WI38 (cell line): ENCODE data around the gene RHOBTB3.

Source experiments
- H3K4me3 ChIP-seq: 2 replicates; pipeline ENCODE4 v1.5.1; 2011; ENCODE audit warnings: low read depth, mild to moderate bottlenecking, control low read depth, low read length
- TF ChIP-seq, protein P1 (sequence below): IDR thresholded peaks from 2 replicates; pipeline ENCODE4 v1.5.1; 2012; ENCODE audit warnings: low read depth, mild to moderate bottlenecking, control low read depth, low read length

RHOBTB3 gene

DNA sequence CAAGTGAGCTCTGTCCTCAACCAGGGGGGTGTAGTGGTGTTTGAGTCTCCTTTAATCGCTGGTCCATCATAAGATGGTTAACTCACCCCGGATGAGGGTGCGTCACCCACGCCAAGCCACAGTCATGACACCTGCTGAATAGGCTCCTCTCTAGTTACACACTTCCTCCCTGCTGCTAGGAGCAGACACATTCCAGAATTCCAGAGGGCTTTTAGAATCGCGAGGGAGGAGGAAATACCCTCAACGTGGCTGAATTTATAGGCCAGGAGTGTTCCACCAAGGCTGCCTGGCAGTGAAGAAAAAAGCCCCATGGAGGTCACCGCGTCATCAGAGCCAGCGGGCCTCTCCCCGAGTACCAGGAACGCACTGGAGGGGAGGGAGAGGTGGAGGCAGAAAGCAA lies 86.3 kb downstream of the RHOBTB3 start:
- TF ChIP-seq, protein P1, sequence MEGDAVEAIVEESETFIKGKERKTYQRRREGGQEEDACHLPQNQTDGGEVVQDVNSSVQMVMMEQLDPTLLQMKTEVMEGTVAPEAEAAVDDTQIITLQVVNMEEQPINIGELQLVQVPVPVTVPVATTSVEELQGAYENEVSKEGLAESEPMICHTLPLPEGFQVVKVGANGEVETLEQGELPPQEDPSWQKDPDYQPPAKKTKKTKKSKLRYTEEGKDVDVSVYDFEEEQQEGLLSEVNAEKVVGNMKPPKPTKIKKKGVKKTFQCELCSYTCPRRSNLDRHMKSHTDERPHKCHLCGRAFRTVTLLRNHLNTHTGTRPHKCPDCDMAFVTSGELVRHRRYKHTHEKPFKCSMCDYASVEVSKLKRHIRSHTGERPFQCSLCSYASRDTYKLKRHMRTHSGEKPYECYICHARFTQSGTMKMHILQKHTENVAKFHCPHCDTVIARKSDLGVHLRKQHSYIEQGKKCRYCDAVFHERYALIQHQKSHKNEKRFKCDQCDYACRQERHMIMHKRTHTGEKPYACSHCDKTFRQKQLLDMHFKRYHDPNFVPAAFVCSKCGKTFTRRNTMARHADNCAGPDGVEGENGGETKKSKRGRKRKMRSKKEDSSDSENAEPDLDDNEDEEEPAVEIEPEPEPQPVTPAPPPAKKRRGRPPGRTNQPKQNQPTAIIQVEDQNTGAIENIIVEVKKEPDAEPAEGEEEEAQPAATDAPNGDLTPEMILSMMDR = no peak
- H3K4me3 ChIP-seq = no peak overlapping the region

DNA sequence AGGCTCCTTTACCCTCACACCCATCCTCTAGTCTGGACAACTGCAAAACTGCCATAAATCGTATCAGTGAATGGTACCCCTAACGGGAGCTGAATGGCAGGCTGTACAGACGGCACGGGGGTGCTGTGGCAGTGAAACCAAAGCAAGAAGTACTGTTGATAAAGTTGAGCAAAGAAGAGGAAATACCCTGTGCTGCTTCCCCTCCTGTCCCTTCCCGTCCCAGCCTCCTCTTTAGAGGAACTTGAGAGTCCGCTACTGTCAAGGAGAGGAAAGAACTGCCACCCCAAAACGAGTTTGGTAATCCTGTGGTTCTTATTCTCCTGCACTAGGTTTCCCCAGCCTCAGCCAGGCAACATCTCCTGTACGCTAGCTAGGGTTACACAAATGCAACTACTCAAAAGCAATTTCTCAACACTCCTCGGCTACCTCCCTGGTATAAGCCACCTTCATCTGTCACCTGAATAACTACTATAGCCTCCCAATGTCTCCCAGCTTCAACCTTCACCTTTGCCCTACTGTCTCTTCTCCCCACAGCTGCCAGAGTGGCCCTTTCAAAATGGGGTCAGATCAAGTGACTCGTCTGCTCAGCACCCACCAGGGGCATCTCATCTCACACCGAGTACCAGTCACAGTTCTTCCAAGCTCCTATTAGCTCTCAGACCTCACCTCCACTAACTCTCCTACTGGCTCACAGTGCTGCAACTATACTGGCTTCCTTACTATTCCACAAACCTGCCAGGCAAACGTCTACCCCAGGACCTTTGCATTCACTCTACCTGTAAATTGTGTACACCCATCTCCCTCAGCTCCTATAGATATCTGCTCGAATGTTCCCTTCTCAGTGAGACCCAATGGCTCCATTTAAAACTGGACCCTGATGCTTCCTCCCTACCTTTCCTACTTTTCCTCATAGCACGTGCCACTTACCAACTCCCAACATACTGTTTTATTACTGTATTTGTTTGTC lies 87.3 kb downstream of the RHOBTB3 start:
- H3K4me3 ChIP-seq = peak overlapping the region; percentile 15; the same call in 1 of the 2 replicates
- TF ChIP-seq, protein P1 = no peak

DNA sequence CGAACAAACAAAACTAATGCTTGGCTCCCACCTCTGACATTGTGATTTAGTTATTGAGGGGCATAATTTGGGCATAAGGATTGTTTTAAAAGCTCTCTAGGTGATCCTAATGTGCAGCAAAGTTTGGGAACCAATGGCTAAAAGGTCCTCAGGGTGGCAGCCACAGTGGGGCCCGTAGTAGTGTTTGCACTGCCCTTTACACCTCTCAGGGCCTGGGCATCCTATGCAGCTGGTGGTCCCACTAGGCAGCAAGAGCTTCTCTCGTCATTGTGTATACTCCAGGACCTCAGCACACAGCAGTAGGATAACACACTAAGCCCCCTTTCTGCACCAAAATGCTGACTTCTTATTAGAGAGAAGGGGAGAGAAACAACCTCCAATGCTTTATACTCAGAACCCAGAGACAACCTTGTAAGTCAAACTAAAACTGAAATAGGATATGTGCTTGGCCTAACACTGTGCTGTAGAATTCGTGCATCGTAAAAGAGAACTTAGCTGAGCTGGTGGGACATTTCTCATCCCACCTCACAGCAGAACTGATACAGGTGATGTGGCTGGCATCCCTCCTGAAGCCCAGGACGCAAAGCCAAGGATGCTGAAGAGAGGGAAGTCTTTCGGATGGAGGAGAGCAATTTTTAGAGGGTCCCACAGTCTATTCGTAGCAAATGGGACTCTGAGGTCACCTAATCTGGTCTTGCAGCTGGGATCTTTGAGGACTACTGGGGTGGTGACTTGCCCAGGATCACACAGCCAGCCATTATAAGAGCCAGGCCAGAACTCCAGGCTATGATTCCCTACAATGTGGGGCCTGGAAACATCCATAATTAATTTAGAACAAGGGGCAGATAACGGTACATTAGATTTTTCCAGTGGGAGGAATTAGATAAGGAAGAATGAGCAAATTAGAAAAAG lies 90.2 kb downstream of the RHOBTB3 start:
- TF ChIP-seq, protein P1 = no peak

DNA sequence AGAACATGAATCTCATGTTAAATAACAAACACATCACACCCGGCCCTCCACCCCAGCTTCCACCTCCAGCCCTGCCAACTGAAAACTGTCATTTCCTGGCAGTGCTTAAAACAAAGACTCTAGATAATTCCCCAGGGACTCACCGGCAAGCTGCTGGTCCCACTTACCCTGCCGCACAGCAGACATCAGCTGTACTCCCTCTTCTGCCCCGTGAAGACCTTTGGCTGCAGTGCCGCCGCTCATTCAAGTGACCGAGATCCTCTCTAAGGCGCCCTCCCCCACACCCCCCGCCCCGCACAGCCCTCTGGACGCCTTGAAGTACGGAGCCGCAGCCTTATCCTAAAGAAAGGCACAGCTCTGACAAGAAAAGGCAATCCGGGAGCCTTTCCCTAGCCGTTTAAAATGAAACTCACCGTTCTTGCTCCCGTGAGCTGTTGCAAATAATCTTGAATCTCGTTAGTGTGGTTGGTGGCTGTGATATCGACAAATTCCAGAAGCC lies 91.0 kb downstream of the RHOBTB3 start:
- peak overlapping the region; percentile 92 for H3K4me3 ChIP-seq
- TF ChIP-seq, protein P1 = no peak

More for the DNA sequence above, 90.2 kb downstream of the RHOBTB3 start:
- H3K4me3 ChIP-seq = peak overlapping the region; percentile 92

DNA sequence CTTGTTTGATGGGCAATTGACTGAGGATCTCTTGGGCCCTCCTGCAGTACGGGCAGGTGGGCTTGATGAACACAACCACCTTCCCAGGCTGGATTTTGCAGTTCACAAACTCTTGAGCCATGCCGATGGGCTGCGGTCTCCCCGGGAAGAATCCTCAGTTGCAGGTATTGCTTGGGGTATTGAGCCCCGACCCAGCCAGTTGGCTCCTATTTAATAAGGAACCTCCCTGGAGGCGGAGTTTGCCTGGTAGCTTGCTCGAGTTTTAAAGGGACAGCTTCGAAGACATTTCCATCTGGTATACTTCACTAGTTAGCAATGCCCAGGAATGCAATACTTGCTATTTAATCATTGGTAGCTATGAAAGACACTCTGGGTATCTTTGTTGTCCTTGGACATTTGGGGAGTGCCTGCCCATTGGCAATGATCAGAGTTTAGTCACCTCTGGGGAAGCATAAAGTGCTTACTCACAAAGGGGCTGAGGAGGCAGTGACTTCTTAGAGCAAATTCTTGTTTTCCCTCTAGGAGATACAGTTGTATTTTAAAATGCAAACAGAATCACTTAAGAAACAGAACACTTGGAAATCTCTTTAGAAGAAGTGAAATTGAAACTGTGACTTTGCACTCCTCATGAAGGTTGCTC lies 91.5 kb downstream of the RHOBTB3 start, which contains the start of gene GLRX:
GLRX (minus strand) TSS at position 185 of the 640 bp plus-strand sequence; CDS start at position 121, 64 bp downstream.
- peak within 1 kb of the TSS; percentile 92 for H3K4me3 ChIP-seq
- TF ChIP-seq, protein P1 = no peak

DNA sequence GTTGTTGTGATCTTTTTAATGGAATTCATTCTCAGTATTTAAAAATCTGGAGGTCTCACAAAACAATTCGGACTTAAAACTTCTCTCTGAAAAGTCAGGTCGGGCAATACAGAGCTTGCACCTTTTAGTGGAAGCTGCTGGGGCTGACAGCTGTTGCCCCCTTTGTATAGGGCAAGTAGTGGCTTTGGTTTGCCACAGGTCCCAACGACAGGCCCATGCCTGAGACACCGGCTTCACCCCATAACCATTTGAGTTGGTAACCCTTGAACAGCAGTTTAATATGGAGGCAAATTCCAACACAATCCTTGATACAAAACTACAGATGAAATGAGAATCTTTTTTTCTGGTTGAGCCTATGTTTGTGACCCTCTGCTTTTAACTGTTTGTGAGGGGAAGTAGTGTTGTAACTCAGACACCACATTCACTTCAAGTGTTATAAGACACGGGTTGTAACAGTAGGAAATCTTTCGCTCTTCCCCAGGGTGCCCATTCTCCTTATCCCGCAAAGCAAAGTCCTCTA lies 92.1 kb downstream of the RHOBTB3 start:
- peak overlapping the region; percentile 92 for H3K4me3 ChIP-seq

More for the DNA sequence above, 92.1 kb downstream of the RHOBTB3 start:
- TF ChIP-seq, protein P1 = no peak
